ENCODE measurements around the gene RETREG3. TPM values are rescaled to one million over a fixed set of nuclear protein-coding genes. Genes with fewer than 3 reads are reported as not detected.
"Not testable (repeated sequence)": the region's sequence is repeated elsewhere in the genome, so short reads cannot be mapped to it uniquely, and the experiment has no call there.

RETREG3 gene, protein sequence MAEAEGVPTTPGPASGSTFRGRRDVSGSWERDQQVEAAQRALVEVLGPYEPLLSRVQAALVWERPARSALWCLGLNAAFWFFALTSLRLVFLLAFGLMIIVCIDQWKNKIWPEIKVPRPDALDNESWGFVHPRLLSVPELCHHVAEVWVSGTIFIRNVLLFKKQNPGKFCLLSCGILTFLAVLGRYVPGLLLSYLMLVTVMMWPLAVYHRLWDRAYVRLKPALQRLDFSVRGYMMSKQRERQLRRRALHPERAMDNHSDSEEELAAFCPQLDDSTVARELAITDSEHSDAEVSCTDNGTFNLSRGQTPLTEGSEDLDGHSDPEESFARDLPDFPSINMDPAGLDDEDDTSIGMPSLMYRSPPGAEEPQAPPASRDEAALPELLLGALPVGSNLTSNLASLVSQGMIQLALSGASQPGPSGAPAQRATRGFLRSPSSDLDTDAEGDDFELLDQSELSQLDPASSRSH
- 26.1 and 30.4 TPM in 2 replicates for total RNA-seq (2014; rRNA removed; shearing (Covaris generic))

DNA sequence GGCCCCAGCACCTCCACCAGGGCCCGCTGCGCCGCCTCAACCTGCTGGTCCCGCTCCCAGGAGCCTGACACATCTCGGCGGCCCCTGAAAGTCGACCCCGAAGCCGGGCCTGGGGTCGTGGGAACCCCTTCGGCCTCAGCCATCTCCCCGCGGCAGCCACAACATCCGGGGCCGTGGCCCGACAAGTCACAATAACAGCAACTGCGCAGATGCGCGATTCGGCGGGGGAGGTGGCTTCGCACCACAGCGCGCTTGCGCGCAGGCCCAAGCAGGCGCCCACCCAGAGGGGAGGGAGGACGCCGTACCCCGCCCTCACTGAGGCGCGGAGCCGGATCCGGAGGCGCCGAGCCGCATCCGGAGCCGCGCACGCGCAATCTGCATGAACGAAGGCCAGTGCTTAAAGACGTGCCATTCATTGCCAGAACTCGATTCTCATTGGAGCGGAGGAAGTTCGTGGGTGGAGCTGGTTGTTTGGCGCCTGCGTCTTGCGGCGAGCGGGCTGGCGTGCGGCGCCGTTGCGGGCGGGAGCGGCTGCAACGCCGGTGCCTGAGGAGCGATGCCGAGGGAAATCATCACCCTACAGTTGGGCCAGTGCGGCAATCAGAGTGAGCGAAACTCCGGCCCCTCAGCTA, at the start of gene RETREG3, which contains the start of gene TUBG1:
RETREG3 (minus strand) TSS at position 193 of the 632 bp plus-strand sequence; CDS start at position 143, 50 bp downstream.
TUBG1 (plus strand) TSS at position 502 of the 632 bp plus-strand sequence; CDS start at position 557, 55 bp downstream.
- in situ Hi-C loops (cut with HindIII; ENCODE audit: low sequenced_read_pairs), result loop anchor here (5.0 kb wide), 1 partner anchor 58 kb away; no protein-coding TSS in a partner anchor
- DNase-seq (ENCODE audit: low spot score), result peak; percentile 99

DNA sequence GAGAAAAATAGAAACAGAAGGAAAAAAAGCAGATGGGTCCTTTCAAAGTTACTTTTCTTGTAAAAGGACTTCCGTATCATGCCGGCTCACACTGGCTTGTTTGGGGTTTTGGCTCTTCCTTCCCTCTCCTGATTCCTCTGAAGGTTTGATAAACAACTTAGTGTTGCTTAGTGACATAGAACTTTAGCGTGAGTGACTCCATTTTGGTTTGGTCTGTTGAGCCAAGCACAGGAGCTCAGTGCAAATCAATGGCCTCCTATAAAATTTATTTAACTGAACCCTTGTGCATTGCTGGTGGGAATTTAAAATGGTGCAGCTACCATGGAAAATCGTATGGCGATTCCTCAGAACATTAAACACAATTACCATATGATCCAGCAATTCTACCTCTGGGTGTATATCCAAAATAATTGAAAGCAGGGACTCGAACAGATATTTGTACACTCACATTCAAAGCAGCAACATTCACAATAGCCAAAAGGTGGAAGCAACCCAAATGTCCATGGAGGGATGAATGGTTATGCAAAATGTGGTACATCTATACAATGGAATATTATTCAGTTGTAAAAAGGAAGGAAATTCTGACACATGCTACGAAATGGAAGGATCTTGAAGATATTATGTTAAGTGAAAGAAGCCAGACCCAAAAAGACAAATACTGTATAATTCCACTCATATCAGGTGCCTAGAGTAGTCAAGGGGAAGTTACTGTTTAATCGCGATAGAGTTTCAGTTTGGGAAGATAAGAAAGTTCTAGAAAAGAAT, 48.8 kb upstream of the RETREG3 start:
- in situ Hi-C loops (cut with HindIII; ENCODE audit: low sequenced_read_pairs), result no loop called here
- no peak for DNase-seq (ENCODE audit: low spot score)

DNA sequence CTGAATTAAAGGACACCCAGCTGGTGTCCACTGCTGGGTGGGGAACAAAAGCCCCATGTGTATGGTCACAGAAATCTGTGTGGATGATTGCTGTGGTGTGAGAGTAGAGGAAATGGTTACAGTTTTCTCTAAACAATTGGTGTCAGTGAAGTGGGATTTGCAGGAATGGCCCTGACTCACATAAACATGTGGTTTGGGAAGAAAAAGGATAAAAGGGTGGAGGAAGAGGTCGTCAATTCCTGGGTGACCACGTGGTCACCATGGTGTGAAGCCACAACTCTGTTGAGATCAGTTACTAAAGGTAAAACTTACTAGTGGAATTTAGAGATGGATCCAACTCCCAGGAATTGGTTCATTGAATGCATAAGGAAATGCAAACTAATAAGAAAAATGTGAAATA, 46.4 kb upstream of the RETREG3 start:
- no peak for DNase-seq (ENCODE audit: low spot score)
- in situ Hi-C loops (cut with HindIII; ENCODE audit: low sequenced_read_pairs), result no loop called here

DNA sequence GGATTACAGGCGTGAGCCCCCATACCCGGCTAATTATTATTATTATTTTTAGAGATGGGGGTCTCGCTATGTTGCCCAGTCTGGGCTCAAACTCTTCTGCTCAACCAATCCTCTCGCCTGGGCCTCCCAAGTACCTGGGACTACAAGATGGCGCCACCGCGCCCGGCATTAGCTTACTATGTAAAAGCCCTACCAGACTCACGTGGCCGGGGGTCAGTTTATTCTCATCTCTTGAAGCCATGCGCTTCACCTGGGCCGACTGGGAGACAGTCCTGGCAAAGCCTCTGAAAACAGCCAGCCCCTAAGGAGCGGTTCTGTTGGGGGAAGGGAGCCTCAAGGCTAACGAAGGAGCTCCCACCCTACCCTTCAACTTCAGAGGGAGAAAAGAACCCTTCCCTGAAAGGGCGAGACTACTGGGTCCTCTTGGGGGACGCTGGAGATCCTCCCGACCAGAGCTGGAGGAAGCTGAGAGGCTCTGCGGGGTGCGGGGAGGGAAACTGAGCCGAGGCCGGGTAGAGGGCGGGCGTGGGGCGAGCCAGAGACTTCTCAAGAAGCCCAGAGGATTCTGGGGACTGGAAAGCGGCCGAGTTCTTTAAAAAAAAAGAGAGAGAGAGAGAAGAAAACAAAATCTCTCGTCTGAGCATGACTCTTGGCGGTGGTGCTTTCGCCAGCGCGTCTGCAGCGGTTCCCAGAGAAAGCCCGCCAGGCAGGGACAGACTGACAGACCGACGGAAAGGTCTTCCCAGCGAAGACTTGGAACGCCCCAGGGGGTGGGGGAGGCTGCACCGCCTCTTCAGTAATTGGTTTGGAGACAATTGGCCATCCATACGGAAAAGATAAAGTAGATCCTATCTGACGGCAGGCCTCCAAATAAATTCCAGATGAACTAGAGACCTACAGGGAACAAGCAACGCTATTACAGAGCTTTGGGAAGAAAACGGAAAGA, 44.3 kb upstream of the RETREG3 start:
- in situ Hi-C loops (cut with HindIII; ENCODE audit: low sequenced_read_pairs), result no loop called here
- DNase-seq (ENCODE audit: low spot score), result peak; percentile 62

DNA sequence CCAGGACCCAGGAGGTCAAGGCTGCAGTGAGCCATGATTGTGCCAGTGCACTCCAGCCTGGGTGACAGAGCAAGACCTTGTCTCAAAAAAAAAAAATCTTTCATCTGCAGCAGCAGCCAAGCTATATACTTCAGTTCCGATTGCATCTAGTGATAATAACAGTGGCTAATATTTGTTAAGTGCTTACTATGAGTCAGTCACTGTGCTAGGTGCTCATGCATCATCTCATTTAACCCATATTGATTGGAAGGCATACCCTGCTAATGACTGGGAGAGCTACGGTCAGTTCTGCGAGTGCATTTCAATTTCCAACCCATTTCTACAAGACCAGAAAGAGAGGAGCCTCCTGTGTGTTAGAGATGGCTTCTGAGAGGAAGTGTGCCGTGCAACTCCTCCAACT, 42.2 kb upstream of the RETREG3 start:
- in situ Hi-C loops (cut with HindIII; ENCODE audit: low sequenced_read_pairs), result no loop called here
- DNase-seq (ENCODE audit: low spot score), result no peak

DNA sequence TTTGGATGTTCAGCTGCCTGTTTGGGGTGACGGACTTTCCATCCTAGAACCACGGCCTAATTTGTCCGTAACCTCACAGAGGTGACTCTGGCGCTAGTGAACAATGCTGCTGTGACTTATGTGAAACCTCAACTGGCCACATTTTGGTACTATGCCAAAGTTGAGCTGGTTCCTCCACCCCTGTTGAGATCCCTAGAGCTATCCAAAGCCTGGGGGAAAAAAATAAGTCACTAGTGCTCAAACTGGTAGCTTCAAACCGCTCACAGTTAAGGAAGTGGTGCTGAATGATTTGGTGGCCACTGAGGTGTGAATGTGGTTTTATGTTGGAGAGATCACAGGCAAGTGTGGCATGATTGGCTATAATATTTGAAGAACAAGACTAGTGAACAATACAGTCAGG, 38.6 kb upstream of the RETREG3 start:
- in situ Hi-C loops (cut with HindIII; ENCODE audit: low sequenced_read_pairs), result no loop called here

DNA sequence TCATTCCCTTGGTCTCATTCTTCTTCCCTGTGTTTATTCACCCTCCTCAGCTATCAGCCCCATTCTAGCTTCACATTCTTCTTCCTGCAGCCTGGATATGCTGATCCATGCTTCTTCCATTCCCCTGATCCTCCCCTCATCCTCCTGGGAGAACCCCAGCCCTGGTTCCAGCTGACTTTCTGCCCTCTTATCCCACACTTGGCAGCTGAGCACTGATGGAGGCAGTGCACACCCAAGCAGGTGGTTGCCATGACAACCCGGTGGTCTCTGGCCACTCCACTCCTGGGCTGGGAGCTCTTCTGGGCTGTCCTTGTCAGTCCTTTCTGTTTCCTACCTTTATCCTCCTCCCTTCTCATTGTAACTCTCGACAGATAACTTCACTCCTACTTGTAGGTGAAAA, 33.2 kb upstream of the RETREG3 start:
- no peak for DNase-seq (ENCODE audit: low spot score)
- in situ Hi-C loops (cut with HindIII; ENCODE audit: low sequenced_read_pairs), result no loop called here

More for the DNA sequence above, 38.6 kb upstream of the RETREG3 start:
- DNase-seq (ENCODE audit: low spot score), result no peak

DNA sequence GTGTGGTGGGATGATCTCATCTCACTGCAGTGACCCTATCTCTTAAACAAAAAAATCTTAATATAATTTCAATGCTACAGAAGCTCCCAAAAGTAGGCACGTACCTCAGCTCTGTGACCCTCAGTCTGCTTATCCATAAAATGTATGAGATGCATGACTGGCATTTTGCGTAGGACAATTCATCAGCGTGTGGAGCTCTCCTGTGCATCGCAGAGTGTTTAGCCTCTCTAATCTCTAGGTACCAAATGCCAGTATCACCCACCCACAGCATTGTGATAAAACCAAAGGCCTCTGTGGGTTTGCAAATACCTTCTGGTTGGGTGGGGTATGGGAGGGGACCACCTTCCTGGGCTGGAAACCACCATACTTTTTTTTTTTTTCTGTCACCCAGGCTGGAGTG, 30.9 kb upstream of the RETREG3 start:
- in situ Hi-C loops (cut with HindIII; ENCODE audit: low sequenced_read_pairs), result no loop called here
- DNase-seq (ENCODE audit: low spot score), result no peak

DNA sequence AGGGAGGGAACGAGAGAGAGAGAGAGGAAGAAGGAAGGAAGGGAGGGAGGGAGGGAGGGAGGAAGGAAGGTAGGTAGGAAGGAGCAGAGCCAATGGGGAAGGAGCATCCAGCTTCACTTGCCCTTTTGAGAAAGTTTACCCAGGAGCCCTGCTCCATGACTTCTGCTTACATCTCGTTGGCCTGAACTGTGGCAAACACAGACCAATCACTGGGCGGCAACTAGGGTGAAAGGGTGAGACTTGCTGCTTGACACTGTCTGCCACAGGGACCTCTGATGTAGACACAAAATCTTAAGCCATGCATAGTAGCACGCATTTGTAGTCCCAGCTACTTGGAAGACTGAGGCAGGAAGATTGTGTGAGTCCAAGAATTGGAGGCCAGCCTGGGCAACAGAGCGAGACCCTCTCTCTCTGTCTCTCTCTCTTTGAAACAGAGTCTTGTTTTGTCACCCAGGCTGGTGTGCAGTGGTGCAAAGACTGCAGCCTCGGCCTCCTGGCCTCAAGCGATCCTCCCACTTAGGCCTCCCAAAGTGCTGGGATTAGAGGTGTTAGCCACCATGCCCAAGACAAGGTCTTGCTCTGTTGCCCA, 30.4 kb upstream of the RETREG3 start:
- in situ Hi-C loops (cut with HindIII; ENCODE audit: low sequenced_read_pairs), result no loop called here
- DNase-seq (ENCODE audit: low spot score), result no peak

DNA sequence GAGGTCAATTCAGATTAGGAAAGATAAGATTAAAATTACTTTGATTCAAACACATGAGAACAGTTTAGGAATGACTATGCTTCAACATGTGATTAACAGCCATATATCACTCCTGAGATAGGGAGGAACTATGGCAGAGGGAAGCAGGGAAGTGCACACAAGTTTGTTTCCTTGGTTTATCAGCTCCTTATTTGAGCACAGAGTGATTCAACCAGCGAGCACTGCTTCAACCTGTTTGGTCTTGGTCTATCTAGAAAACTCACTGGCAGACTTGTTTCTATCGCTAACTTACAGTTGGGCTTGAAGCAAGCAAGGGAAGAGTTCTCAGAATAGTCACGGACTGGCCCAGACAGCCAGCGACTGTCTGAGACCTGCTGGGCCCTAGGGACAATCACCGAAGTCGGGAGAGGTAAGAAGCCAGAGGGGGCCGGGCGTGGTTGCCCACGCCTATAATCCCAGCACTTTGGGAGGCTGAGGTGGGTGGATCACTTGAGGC, 23.8 kb upstream of the RETREG3 start:
- no peak for DNase-seq (ENCODE audit: low spot score)
- in situ Hi-C loops (cut with HindIII; ENCODE audit: low sequenced_read_pairs), result no loop called here

DNA sequence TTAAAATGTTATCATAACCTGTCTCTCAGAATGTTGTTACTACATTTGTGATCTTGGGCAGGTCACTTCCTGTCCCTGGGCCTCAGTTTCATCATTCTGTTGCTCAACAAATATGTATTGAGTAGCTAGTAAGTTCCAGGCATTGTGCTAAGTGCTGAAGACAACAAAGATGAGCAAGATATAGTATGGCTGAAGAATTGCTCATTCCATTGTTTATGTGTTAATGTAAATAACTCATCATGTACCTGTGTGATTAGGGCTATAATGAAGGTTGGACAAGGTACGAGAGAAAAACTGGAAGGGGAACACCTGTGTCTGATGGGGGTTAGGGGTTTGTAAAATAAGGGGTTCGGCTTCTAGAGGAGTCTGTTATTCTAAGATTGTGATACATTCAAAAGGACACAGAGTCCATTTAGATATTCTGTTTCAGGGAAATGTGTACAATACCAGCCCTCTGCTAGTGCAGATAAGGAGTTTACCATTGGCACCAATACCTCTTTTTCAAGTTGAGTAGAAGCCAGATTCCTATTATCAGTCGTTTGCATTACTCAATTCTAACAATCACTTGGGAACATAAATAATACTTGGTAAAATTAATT, 20.3 kb upstream of the RETREG3 start:
- in situ Hi-C loops (cut with HindIII; ENCODE audit: low sequenced_read_pairs), result no loop called here
- no peak for DNase-seq (ENCODE audit: low spot score)

DNA sequence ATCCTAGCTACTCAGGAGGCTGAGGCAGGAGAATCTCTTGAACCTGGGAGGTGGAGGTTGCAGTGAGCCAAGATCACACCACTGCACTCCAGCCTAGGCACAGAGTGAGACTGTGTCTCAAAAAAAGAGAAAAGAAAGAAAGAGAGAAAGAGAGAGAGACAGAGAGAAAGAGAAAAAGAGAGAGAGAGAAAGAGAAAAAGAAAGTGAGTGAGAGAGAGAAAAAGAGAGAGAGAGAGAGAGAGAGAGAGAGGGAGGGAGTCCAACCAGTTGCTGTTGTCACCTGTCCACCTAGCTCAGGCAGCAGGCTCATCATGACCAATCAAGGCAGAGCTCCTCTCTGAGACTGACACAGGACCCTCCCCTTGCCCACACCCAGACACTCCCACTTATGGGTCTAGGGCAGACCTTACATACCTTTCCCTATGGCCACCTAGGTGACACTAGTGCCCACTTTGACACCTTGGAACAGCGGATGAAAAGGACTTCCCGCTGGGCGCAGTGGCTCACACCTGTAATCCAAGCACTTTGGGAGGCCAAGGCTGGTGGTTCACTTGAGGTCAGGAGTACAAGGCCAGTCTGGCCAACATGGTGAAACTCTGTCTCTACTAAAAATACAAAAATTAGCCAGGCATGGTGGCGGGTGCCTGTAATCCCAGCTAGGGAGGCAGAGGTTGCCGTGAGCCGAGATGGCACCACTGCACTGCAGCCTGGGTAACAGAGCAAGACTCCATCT, 18.0 kb upstream of the RETREG3 start:
- in situ Hi-C loops (cut with HindIII; ENCODE audit: low sequenced_read_pairs); DNase-seq (ENCODE audit: low spot score): not testable (repeated sequence)

DNA sequence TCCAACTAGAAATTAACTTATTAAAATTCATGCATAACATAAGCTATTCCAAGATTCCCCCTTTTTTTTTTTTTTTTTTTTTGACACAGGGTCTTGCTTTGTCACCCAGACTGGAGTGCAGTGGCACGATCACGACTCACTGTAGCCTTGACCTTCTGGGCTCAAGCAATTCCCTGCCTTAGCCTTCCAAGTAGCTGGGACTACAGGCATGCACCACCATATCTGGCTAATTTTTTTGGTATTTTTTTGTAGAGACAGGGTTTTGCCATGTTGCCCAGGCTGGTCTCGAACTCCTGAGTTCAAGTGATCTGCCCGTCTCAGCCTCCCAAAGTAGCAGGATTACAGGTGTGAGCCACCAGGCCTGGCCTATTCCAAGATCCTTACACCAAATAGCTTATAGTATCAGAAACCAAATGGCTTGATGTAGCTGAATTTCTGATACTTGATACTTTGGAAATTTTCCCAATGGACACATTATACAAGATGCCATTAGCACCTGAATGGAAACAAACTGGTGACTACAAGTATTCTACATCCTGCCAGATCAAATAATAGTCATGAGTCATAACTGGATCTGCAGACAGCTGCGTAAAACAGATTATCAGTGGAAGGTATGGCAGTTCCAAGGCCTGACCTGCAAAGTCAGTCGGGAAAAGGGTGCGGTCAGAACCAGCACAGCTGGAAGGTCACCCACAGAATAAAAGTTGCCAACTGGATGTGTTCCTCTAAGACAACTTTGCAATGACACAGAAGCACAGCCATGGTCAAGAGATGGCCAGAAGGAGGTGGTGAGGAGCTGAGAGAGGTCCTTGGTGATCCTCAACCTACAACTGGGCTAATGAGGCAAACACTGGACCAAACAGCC, 14.8 kb upstream of the RETREG3 start:
- in situ Hi-C loops (cut with HindIII; ENCODE audit: low sequenced_read_pairs), result no loop called here
- DNase-seq (ENCODE audit: low spot score), result no peak

DNA sequence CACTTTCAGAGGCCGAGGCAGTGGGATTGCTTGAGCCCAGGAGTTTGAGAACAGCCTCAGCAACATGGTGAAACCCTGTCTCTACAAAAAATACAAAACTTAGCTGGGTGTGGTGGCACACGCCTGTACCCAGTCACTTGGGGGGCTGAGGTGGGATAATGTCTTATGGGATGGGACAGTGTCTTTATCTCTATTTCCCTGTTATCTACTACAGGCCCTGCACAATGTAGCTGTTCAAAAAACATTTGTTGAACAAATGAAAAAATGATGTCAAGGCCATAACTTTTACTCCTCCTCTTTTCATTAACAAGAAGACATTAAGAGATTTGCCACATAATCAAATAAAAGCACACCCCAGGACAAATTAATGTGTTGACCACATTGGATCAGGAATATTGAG, 14.1 kb upstream of the RETREG3 start:
- DNase-seq (ENCODE audit: low spot score), result no peak
- in situ Hi-C loops (cut with HindIII; ENCODE audit: low sequenced_read_pairs), result no loop called here

DNA sequence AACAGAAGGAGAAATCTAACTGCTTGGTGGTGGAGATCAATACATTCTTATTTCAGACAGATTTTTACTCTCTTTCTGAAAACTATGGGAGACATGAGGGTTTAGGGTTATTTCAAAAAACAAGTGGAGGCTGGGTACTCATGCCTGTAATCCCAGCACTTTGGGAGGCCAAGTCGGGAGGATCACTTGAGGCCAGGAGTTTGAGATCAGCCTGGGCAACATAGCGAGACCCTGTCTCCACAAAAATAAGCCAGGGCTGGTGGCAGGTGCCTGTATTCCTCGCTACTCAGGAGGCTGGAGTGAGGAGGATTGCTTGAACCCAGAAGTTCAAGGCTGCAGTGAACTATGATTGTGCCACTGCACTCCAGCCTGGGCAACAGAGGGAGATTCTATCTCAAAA, 12.8 kb upstream of the RETREG3 start:
- in situ Hi-C loops (cut with HindIII; ENCODE audit: low sequenced_read_pairs); DNase-seq (ENCODE audit: low spot score): not testable (repeated sequence)

DNA sequence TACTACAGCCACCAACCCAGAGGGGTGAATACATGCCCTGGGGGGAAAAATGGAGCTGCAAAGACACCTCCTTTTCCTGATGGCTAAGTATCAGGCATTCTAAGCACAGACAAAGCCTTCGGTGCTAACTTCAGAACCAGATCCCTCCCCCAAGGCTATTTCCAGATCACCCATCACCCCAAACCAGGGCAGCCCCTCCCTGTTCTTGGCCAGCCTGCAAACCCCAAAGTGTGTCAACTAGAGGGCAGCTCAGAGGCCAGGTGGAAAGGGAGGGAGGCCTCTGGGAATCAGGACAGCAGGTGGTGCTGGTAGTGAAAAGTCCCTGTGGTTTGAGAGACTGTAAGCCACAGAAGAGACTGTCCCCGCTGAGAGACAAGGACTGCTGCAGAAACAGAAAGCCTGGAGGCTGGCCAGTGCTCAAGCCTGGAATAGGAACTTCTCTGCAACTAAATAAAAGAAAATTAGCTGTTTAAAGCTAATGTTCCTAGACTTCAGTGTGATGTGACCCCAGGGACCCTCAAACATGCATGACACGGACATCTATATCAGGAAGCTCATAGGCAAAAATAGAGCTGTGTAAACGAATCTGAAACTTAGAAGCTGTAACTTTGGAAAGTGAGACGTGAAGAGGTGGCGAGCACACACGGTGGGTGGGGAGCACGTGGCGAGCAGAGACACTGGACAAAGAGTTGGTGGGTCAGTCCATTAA, 9.4 kb upstream of the RETREG3 start:
- in situ Hi-C loops (cut with HindIII; ENCODE audit: low sequenced_read_pairs), result no loop called here
- DNase-seq (ENCODE audit: low spot score), result peak; percentile 34
